T-helper 17 cell (primary cell): Measurements from ENCODE around the gene HMGN1. TPM values are rescaled to one million over a fixed set of nuclear protein-coding genes. Genes with fewer than 3 reads are reported as not detected.

Experiments used
- ATAC-seq: fragments of 150-1000 bp; cut with Tn5 transposase; 2 replicates; pipeline ENCODE4 v1.10.0; 2021; ENCODE audit warnings: mild to moderate bottlenecking, moderate library complexity
- DNase-seq, 3 donors: peaks; one replicate each; pipeline versions ENCODE4 v3.0.0 to v3.0.0-alpha.2; 2020 to 2021
- H3K9me3 ChIP-seq: one replicate; pipeline ENCODE4 v1.7.0; 2013; ENCODE audit warnings: low read length, mild to moderate bottlenecking; ENCODE audit not compliant: control insufficient read depth, poor library complexity, severe bottlenecking
- H3K27ac Mint-ChIP-seq: one replicate; pipeline ENCODE4 v1.8.0; 2022; ENCODE audit warnings: mild to moderate bottlenecking, moderate library complexity, mixed read lengths
- H3K27me3 Mint-ChIP-seq: one replicate; pipeline ENCODE4 v1.8.0; 2022; ENCODE audit warnings: mixed read lengths
- H3K36me3 Mint-ChIP-seq: one replicate; pipeline ENCODE4 v1.8.0; 2022; ENCODE audit warnings: low read depth, mixed read lengths
- H3K4me1 Mint-ChIP-seq: one replicate; pipeline ENCODE4 v1.8.0; 2022; ENCODE audit warnings: mild to moderate bottlenecking, mixed read lengths
- H3K4me3 Mint-ChIP-seq: one replicate; pipeline ENCODE4 v1.8.0; 2022; ENCODE audit warnings: mild to moderate bottlenecking, moderate library complexity, mixed read lengths
- total RNA-seq, 4 donors: library from RNA in 2 of 4; stranded (reverse) in 2 of 4; gene quantifications; one replicate each; pipeline ENCODE4 v1.2.3 and lab custom pipeline; 2022 to 2026

Gene HMGN1
- total RNA-seq, 2 donors from 2014 or later: 183 to 231 TPM

DNA sequence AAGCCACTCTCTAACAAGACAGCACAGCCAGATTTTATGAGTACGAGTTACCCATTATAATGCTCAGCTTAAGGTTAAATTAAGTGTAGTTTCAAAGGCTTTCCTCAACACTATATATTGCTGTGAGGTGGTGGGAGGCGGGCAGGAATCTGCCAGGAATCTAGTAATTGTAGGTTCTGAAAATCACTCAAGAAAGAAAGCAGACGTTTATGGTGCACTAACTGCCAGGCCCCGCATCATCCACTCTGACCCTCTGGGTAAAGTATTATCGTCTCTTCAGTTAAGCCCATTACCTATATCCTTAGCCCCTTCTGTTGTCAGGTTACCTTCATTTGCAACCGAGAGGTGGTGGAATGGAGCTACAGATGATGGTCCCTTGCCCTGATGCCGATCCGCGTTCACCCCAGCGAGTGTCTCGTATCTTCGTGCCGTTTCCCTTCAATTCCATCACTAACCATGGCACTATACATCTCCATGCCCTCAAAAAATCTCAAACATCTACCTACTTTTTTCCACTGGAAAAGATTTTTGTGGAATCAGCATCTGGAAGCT is 12.4 kb downstream of the HMGN1 start:
- no peaks in the 10 kb centered on the region for H3K9me3 ChIP-seq
- H3K4me1 Mint-ChIP-seq: peaks cover 3% of the 10 kb centered on the region
- no peak overlapping the region for H3K4me3 Mint-ChIP-seq
- ATAC-seq (no peak), DNase-seq (no peak)
- H3K36me3 Mint-ChIP-seq: peaks cover 3% of the 10 kb centered on the region
- no peak overlapping the region for H3K27ac Mint-ChIP-seq
- no peaks in the 10 kb centered on the region for H3K27me3 Mint-ChIP-seq

DNA sequence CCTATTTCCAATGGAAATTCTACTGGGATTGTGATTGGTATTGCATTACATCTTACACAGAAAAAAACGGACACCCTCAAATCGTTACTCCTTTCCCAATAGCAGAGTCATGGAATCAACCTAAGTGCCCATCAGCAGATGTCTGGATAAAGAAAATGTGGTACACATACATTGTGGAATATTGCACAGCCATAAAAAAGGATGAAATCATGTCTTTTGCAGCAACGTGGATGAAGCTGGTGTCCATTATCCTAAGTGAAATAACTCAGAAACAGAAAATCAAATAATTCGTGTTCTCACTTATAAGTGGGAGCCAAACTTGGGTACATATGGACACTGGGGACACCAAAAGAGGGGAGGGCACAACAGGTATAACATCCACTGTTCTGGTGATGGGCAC is 14.3 kb downstream of the HMGN1 start:
- H3K4me3 Mint-ChIP-seq: no peak overlapping the region
- no peak for DNase-seq
- H3K27ac Mint-ChIP-seq: no peak overlapping the region
- no peak for ATAC-seq
- peaks cover 3% of the 10 kb centered on the region for H3K4me1 Mint-ChIP-seq
- no peaks in the 10 kb centered on the region for H3K9me3 ChIP-seq
- no peaks in the 10 kb centered on the region for H3K27me3 Mint-ChIP-seq
- no peaks in the 10 kb centered on the region for H3K36me3 Mint-ChIP-seq

DNA sequence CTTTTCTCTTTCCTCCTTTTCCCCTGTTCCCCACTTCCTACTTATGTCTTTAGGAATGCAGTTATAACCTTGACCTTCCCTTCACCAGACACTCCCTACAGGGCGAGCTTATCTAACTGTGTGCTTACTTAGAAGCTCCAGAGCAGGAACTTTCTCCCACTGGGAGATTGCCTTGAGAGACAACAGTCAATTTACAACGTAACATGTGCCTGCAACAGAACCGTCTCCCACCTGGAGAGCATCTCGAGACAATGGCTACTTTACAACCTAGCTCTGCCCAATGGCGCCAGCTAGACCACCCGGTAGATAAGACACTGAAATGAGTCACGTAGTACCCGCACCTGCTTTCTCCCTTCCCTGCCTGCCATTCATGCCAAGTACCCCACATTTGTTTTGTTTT is 16.7 kb downstream of the HMGN1 start:
- Mint-ChIP-seq H3K36me3 (no peaks in the 10 kb centered on the region), H3K27ac (no peak overlapping the region), H3K27me3 (no peaks in the 10 kb centered on the region), H3K4me1 (peaks cover 3% of the 10 kb centered on the region), H3K4me3 (no peak overlapping the region)
- no peak for DNase-seq
- no peak for ATAC-seq
- no peaks in the 10 kb centered on the region for H3K9me3 ChIP-seq

DNA sequence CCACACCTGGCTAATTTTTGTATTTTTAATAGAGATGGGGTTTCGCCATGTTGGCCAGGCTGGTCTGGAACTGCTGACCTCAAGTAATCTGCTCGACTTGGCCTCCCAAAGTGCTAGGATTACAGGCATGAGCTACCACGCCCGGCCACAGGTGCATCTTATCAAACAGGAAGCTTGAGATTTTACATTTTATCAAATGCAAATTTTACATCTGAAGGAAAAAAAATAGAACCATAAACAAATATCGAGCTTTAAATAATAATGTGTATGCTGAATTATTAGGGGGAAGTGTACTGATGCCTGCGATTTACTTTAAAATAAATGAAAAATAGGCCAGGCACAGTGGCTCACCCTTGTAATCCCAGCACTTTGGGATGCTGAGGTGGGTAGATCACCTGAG is 18.9 kb downstream of the HMGN1 start:
- Mint-ChIP-seq H3K36me3 (no peaks in the 10 kb centered on the region), H3K27me3 (peaks cover 9% of the 10 kb centered on the region), H3K27ac (peak overlapping the region; percentile 21), H3K4me3 (no peak overlapping the region), H3K4me1 (peaks cover 3% of the 10 kb centered on the region)
- ATAC-seq (no peak), DNase-seq (no peak)
- H3K9me3 ChIP-seq: no peaks in the 10 kb centered on the region

DNA sequence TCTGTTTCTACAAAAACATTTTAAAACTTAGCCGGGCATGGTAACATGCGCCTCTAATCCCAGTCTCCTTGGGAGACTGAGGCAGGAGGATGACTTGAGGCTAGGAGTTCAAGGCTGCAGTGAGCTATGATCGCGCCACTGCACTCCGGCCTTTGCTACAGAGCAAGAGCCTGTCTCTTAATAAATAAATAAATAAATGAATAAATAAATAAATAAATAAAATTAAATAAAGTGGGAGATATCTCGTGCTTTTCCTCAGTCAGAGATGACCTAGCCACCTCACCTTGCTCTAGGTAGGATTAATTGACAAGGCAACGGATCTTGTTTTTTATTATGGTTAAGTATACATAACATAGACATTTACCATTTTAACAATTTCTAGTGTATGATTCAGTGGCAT is 21.2 kb downstream of the HMGN1 start:
- no peak for DNase-seq
- no peak for ATAC-seq
- no peaks in the 10 kb centered on the region for H3K9me3 ChIP-seq
- no peak overlapping the region for H3K27ac Mint-ChIP-seq
- no peak overlapping the region for H3K4me3 Mint-ChIP-seq
- no peaks in the 10 kb centered on the region for H3K36me3 Mint-ChIP-seq
- H3K4me1 Mint-ChIP-seq: peaks cover 3% of the 10 kb centered on the region
- peaks cover 9% of the 10 kb centered on the region for H3K27me3 Mint-ChIP-seq

DNA sequence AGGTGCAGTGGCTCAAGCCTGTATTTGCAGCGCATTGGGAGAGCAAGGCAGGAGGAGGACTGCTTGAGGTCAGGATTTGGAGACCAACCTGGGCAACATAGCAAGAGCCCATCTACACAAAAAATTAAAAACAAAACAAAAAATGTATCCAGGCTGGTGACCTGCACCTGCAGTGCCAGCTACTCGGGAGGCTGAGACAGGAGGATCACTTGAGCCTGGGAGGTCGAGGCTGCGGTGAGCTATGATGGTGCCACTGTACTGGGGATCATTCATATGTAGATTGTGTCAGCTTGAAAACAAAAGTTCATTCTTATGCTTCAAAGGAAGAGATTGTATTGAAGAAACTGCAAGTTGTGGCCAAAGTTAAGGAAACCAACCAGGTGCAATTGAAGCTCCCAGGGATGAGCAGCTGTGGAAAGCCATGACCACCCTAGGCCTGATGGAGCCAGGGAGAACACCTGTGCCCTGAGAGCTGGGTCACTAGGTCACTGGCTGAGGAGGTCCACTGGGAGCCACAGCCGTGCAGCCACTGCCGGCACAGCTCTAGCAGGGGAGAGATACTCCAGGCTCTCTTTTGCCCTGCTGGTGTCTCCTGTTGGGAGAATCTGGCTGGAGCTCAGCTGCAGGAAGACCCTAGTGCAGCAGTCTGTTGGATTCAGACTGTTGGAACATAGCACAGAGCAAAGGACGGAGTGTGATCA is 22.1 kb downstream of the HMGN1 start:
- DNase-seq: no peak
- no peak for ATAC-seq
- no peaks in the 10 kb centered on the region for H3K9me3 ChIP-seq
- Mint-ChIP-seq H3K36me3 (no peaks in the 10 kb centered on the region), H3K27ac (no peak overlapping the region), H3K27me3 (peaks cover 9% of the 10 kb centered on the region), H3K4me1 (no peaks in the 10 kb centered on the region), H3K4me3 (no peak overlapping the region)

DNA sequence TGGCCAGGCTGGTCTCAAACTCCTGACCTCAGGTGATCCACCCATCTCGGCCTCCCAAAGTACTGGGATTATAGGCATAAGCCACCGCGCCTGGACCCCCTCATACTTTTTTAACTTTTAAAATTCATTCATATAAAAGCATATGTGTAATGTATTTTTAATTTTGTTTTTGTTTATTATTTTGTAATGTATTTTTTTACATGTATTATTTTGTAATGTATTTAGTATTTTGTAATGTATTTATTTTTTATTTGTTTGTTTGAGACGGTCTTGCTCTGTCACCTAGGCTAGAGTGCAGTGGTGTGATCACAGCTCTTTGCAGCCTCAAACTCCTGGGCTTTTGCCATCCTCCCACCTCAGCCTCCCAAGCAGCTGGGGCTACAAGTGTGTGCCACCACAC is 23.4 kb downstream of the HMGN1 start:
- H3K4me1 Mint-ChIP-seq: no peaks in the 10 kb centered on the region
- H3K36me3 Mint-ChIP-seq: no peaks in the 10 kb centered on the region
- no peaks in the 10 kb centered on the region for H3K9me3 ChIP-seq
- H3K27ac Mint-ChIP-seq: no peak overlapping the region
- DNase-seq: no peak
- H3K27me3 Mint-ChIP-seq: peaks cover 9% of the 10 kb centered on the region
- ATAC-seq: no peak
- H3K4me3 Mint-ChIP-seq: no peak overlapping the region

DNA sequence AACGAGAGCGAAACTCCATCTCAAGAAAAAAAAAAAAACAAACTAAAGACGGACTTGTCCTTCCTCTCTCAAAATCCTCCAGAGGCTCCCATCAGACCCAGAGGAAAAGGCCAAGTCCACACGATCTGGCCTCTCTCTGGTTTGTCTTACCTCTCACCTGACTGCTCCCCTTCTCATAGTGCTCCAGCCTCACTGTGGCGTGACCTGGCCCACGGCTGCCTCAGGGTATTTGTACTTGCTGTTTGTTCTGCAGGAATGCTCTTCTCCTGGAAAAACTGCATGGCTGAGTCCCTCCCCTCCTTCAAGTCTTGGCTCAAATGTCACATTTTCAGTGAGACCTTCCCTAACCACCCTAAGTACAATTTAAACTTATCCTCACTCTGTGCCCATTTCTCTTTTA is 27.5 kb downstream of the HMGN1 start:
- DNase-seq (no peak), ATAC-seq (no peak)
- H3K27ac Mint-ChIP-seq: no peak overlapping the region
- no peaks in the 10 kb centered on the region for H3K36me3 Mint-ChIP-seq
- H3K27me3 Mint-ChIP-seq: peaks cover 3% of the 10 kb centered on the region
- H3K9me3 ChIP-seq: no peaks in the 10 kb centered on the region
- H3K4me1 Mint-ChIP-seq: no peaks in the 10 kb centered on the region
- no peak overlapping the region for H3K4me3 Mint-ChIP-seq

DNA sequence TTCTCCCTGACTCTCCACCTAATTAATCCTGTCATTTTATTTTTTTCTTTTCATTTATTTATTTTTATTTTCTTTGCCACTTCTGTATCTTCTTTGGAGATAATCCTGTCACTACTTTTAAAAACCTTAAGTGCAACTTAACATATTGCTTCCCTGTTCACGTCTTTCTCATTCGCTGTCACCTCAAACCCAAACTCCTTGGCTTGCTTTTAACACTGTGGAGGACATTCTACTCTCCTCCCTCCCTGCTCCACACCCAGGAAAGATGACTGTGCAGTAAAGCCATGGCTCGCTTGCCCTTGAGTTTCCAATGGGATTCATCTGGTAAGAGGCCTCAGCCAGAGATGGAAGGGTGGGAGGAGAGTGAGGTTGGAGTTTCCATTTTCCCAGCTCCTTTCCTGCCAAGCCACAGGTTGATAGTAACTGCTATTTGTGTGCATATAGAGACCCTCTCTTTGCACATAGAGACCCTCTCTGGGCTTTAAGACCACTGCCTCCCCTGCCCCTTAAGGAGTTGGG is 29.0 kb downstream of the HMGN1 start:
- no peaks in the 10 kb centered on the region for H3K9me3 ChIP-seq
- no peak for DNase-seq
- Mint-ChIP-seq H3K4me1 (peaks cover 10% of the 10 kb centered on the region), H3K27me3 (no peaks in the 10 kb centered on the region), H3K27ac (peak overlapping the region; percentile 85), H3K36me3 (no peaks in the 10 kb centered on the region), H3K4me3 (no peak overlapping the region)
- no peak for ATAC-seq

DNA sequence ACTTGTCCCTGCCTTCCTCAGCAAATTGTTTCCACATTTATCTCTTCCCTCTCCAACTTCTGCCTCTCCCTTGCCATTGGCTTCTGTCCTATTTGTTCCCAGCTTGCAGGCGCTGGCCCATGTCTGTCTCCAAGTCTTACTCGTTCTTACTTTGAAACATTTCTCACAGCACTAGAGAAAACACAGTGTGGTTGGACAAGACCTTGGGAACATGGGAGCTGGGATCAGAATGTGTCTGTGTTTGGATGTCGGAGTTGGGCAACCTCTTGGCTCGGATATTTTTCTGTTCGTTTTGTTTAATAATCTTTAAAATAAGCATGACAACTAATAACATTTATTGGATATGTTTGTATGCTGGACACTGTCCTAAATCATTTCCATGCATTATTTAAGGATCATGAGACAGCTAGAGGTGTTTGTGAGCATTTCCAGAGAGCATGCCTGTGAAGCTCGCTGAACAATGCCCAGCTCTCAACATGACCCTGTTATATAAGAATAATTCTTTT is 29.6 kb downstream of the HMGN1 start:
- Mint-ChIP-seq H3K36me3 (no peaks in the 10 kb centered on the region), H3K27ac (peak overlapping the region; percentile 85), H3K27me3 (no peaks in the 10 kb centered on the region), H3K4me1 (peaks cover 14% of the 10 kb centered on the region), H3K4me3 (no peak overlapping the region)
- DNase-seq (no peak), ATAC-seq (no peak)
- no peaks in the 10 kb centered on the region for H3K9me3 ChIP-seq

DNA sequence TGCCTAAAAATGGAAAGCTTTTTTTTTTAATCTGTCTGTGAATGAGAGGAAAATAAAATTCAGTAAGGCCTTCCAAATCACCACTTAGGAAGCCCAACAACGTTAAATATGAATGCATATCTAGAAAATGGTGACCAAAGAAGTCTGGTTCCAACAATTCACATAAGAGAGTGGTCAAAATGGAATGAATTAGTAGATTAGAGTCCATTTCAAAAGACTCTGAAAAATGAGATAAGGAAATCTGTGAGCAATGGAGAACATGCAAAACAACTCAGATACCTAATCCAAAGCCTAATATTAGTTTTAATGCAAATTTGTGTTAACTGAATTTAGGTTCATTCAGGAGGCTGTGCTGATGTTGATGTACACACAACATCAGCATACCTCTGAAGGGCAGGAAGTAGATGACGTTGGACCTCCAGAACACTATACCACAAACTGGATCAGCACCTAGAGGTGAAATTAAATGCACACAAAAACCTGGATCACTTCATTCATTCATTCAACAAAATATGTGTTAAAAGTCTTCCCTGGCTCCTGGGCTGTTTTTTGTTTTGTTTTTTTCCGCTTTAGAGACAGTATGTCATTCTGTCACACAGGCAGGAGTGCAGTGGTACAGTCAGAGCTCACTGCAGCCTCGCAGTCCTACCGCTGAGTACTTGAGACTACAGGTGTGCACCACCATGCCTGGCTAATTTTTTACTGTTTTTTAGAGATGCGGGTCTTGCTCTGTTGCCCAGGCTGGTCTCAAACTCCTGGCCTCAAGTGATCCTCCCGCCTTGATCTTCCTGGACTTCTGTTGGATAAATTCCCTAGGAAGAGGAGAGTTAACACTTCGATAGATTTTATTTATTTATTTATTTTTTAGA is 30.6 kb downstream of the HMGN1 start:
- H3K4me1 Mint-ChIP-seq: peaks cover 18% of the 10 kb centered on the region
- peaks cover 2% of the 10 kb centered on the region for H3K36me3 Mint-ChIP-seq
- no peaks in the 10 kb centered on the region for H3K27me3 Mint-ChIP-seq
- DNase-seq (no peak), ATAC-seq (no peak)
- no peak overlapping the region for H3K27ac Mint-ChIP-seq
- H3K4me3 Mint-ChIP-seq: no peak overlapping the region
- H3K9me3 ChIP-seq: no peaks in the 10 kb centered on the region

DNA sequence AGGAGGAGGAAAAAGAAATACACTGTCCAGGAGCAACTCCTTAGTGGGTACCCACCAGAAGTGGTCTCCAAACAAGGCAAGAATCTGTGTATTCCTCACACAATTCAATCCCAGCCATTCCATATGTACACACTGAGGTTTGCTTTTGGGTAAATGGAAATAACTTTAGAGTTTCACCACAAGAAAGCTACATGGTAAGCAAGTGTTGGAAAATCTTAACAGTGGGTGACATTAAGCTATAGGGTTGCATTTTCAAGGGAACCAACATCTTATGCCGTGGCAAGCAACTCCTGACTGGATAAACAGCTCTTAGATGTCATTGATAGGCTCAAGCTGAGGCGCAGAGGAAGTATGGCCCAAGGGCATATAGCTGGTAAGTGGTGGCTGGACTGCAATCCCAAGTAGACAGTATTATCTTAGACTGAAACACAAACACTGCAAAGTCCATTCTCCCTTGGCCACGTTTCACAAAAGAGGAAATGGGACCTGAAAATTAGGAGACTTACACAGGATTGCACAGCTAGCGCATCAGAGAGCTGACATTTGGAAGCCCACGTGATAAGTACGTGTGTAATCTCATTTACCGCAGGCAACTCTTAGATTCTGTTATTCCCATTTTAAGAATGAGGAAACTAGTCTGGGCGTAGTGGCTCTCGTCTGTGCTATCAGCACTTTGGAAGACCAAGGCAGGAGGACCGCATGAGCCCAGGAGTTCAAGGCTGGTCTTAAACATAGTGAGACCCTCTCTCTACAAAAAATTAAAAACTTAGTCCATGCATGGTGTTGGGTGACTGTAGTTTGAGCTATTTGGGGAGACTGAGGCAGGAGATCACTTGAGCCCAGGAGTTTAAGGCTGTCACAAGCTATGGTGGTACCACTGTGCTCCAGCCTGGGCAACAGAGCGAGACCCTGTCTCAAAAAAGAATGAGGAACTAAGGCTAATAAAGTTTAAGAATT is 31.5 kb downstream of the HMGN1 start:
- Mint-ChIP-seq H3K4me1 (peaks cover 18% of the 10 kb centered on the region), H3K36me3 (peaks cover 2% of the 10 kb centered on the region), H3K27me3 (no peaks in the 10 kb centered on the region), H3K27ac (no peak overlapping the region), H3K4me3 (no peak overlapping the region)
- DNase-seq (no peak), ATAC-seq (no peak)
- H3K9me3 ChIP-seq: no peaks in the 10 kb centered on the region
